Liver (tissue), 3 donors: ENCODE results near the gene CFAP126.

ENCODE experiments used
- ATF3 ChIP-seq: IDR thresholded peaks from 2 replicates; pipeline ENCODE4 v1.6.1; 2016; ENCODE audit warnings: antibody characterized with exemption
- CTCF ChIP-seq: fragments of 150-350 bp; IDR thresholded peaks from 2 replicates; pipeline ENCODE4 v1.5.1; 2017; ENCODE audit warnings: improper control_type of control experiment, low read depth, low read length; ENCODE audit not compliant: missing input control
- GABPA ChIP-seq, 2 donors: IDR thresholded peaks in 1 of 2; conservative IDR thresholded peaks in 1 of 2; 2 replicates each; pipeline ENCODE4 v1.6.1; 2016; ENCODE audit warnings: antibody characterized with exemption in 2 of 2, mild to moderate bottlenecking in 1 of 2, moderate library complexity in 1 of 2
- JUND ChIP-seq, 2 donors: IDR thresholded peaks; 2 replicates each; pipeline ENCODE4 v1.6.1; 2016; ENCODE audit warnings: antibody characterized with exemption in 2 of 2
- MAX ChIP-seq: IDR thresholded peaks from 2 replicates; pipeline ENCODE4 v1.6.1; 2016; ENCODE audit warnings: antibody characterized with exemption
- NR2F2 ChIP-seq: IDR thresholded peaks from 2 replicates; pipeline ENCODE4 v1.6.1; 2016; ENCODE audit warnings: antibody characterized with exemption
- RAD21 ChIP-seq, 2 donors: IDR thresholded peaks; 2 replicates each; pipeline ENCODE4 v1.6.1; 2016; ENCODE audit warnings: antibody characterized with exemption in 2 of 2, mild to moderate bottlenecking in 2 of 2
- TAF1 ChIP-seq: conservative IDR thresholded peaks from 2 replicates; pipeline ENCODE4 v1.6.1; 2016; ENCODE audit warnings: antibody characterized with exemption, mild to moderate bottlenecking
- YY1 ChIP-seq: IDR thresholded peaks from 2 replicates; pipeline ENCODE4 v1.6.1; 2016; ENCODE audit warnings: antibody characterized with exemption, mild to moderate bottlenecking
- donor health status: healthy.
- donor health status: healthy.

GRCh38 chr1:161374373-161374772 lies 6.7 kb upstream of the CFAP126 start:
- TF ChIP-seq CTCF (peak; percentile 22), ATF3 (no peak), JUND (IDR thresholded peaks at IDR 0.05) (no peak), RAD21 (IDR thresholded peaks at IDR 0.05) (peak; percentile 62 to 68), GABPA (IDR thresholded peaks at IDR 0.05 in 1 of 2, conservative IDR thresholded peaks at IDR 0.05 in 1 of 2) (no peak), NR2F2 (no peak), YY1 (no peak), TAF1 (no peak), MAX (no peak)
